Keratinocyte (primary cell): ENCODE measurements around the gene OPRD1. TPM values are rescaled to one million over a fixed set of nuclear protein-coding genes. Genes with fewer than 3 reads are reported as not detected.

Source experiments
- DNase-seq: peaks from one replicate; pipeline ENCODE4 v3.0.0-alpha.2; 2011; ENCODE audit warnings: low read depth, missing footprints, low spot score
- FAIRE-seq: peaks from 2 replicates; lab custom pipeline; 2011; peaks lifted over from hg19 to GRCh38; lab: Jason Lieb, UNC
- H2AFZ ChIP-seq: 2 replicates; pipeline ENCODE4 v1.6.0; 2012; ENCODE audit warnings: low read length, control low read depth, inconsistent platforms; ENCODE audit not compliant: control insufficient read depth
- H3K27ac ChIP-seq: 2 replicates; pipeline ENCODE4 v1.5.1; 2011; ENCODE audit warnings: low read length; ENCODE audit not compliant: control insufficient read depth, insufficient read depth
- H3K27me3 ChIP-seq: 3 replicates; pipeline ENCODE4 v1.6.0; 2011; ENCODE audit warnings: low read length; ENCODE audit not compliant: control insufficient read depth, insufficient read depth; ENCODE audit errors: extremely low read depth
- H3K36me3 ChIP-seq, 2 experiments: 2 replicates in 1 of 2; 3 replicates in 1 of 2; pipeline ENCODE4 v1.5.1; 2011; ENCODE audit warnings: low read length in 2 of 2, mild to moderate bottlenecking in 1 of 2; ENCODE audit not compliant: control insufficient read depth in 2 of 2, insufficient read depth in 2 of 2; ENCODE audit errors: extremely low read depth in 1 of 2
- H3K4me1 ChIP-seq: 3 replicates; pipeline ENCODE4 v1.5.1; 2011; ENCODE audit warnings: low read length; ENCODE audit not compliant: control insufficient read depth, insufficient read depth; ENCODE audit errors: extremely low read depth
- H3K4me2 ChIP-seq: 3 replicates; pipeline ENCODE4 v1.6.0; 2011; ENCODE audit warnings: low read depth, low read length; ENCODE audit not compliant: control insufficient read depth, insufficient read depth; ENCODE audit errors: extremely low read depth
- H3K4me3 ChIP-seq, 3 experiments: fragments of 200-600 bp in 1 of 3; sonication (generic) in 1 of 3; 2 replicates in 2 of 3; 3 replicates in 1 of 3; pipeline ENCODE4 v1.5.1; 2011 to 2016; ENCODE audit warnings: low read length in 3 of 3, mild to moderate bottlenecking in 3 of 3, control low read depth in 2 of 3, inconsistent platforms in 1 of 3, low read depth in 1 of 3, mixed read lengths in 1 of 3, mixed run types in 1 of 3, moderate library complexity in 1 of 3; ENCODE audit not compliant: control insufficient read depth in 2 of 3, insufficient read depth in 2 of 3; ENCODE audit errors: extremely low read depth in 1 of 3
- H3K79me2 ChIP-seq: 2 replicates; pipeline ENCODE4 v1.6.0; 2012; ENCODE audit warnings: low read length; ENCODE audit not compliant: control insufficient read depth, insufficient read depth
- H3K9ac ChIP-seq: 3 replicates; pipeline ENCODE4 v1.6.0; 2011; ENCODE audit warnings: low read length; ENCODE audit not compliant: control insufficient read depth, insufficient read depth; ENCODE audit errors: extremely low read depth
- H3K9me1 ChIP-seq: 3 replicates; pipeline ENCODE4 v1.6.0; 2011; ENCODE audit warnings: low read length; ENCODE audit not compliant: control insufficient read depth, insufficient read depth; ENCODE audit errors: extremely low read depth
- H3K9me3 ChIP-seq: 2 replicates; pipeline ENCODE4 v1.5.1; 2012; ENCODE audit warnings: low read depth, low read length; ENCODE audit not compliant: control insufficient read depth
- H4K20me1 ChIP-seq: 3 replicates; pipeline ENCODE4 v1.6.0; 2011; ENCODE audit warnings: low read length; ENCODE audit not compliant: control insufficient read depth, insufficient read depth; ENCODE audit errors: extremely low read depth
- CTCF ChIP-seq, 3 experiments: IDR thresholded peaks in 1 of 3; conservative IDR thresholded peaks in 1 of 3; optimal IDR thresholded peaks in 1 of 3; 2 replicates in 2 of 3; 3 replicates in 1 of 3; pipeline versions ENCODE3 to v1.5.1; 2011; ENCODE audit warnings: low read length in 3 of 3, mild to moderate bottlenecking in 3 of 3, moderate library complexity in 2 of 3, control low read depth in 1 of 3, inconsistent platforms in 1 of 3; ENCODE audit not compliant: insufficient read depth in 2 of 3; ENCODE audit errors: extremely low read depth in 1 of 3
- EZH2 ChIP-seq: IDR thresholded peaks from one replicate; pipeline ENCODE4 v1.6.1; 2012; ENCODE audit warnings: inconsistent platforms, mild to moderate bottlenecking, low read length, moderate library complexity
- dilution Hi-C: fragments of 300-500 bp; cut with MboI; formaldehyde crosslinking; loops from one replicate; pipeline ENCODE4 v1.7.0; 2020; ENCODE audit warnings: low sequenced_read_pairs; ENCODE audit not compliant: extremely low pct_ligation_motif_present
- polyA plus RNA-seq, 5 experiments: library from polyadenylated mRNA; depleted of rRNA in 3 of 5; stranded (reverse) in 3 of 5; stranded (forward) in 1 of 5; unstranded in 1 of 5; fragments of >200 nt; gene quantifications; 1 replicate in 1 of 5; 2 replicates in 3 of 5; 3 replicates in 1 of 5; pipeline versions ENCODE4 v1.2.1 to v1.2.3, GENCODE V29; 2011 to 2012; ENCODE audit warnings: missing spikeins in 2 of 5, low read depth in 1 of 5, low replicate concordance in 1 of 5

Gene OPRD1
- polyA plus RNA-seq, 1 donor (not counting 4 experiments of a cell fraction or from before 2014, with no cell fraction given): not detected

- Histone ChIP-seq H3K9ac (no peak overlapping the region), H3K27ac (no peak overlapping the region), H3K9me1 (no peaks in the 10 kb centered on the region), H4K20me1 (no peaks in the 10 kb centered on the region), H3K36me3 (no peaks in the 10 kb centered on the region), H3K4me2 (no peak overlapping the region), H3K4me3 (no peak overlapping the region), H3K9me3 (no peaks in the 10 kb centered on the region), H2AFZ (no peak overlapping the region), H3K79me2 (no peaks in the 10 kb centered on the region), H3K4me1 (no peaks in the 10 kb centered on the region), H3K27me3 (no peaks in the 10 kb centered on the region)
- FAIRE-seq (no peak), DNase-seq (no peak)
- dilution Hi-C loops: no loop called here
- TF ChIP-seq EZH2 (no peak), CTCF (optimal IDR thresholded peaks at IDR 0.05 in 1 of 3, IDR thresholded peaks at IDR 0.05 in 1 of 3, conservative IDR thresholded peaks at IDR 0.05 in 1 of 3; ENCODE audit: extremely low read depth in 1 of 3, insufficient read depth in 2 of 3, low read length in 3 of 3) (no peak)
Measured at GRCh38 chr1:28783363-28783762, 28.6 kb upstream of the OPRD1 start.

GRCh38 chr1:28789412-28789811 lies 22.6 kb upstream of the OPRD1 start:
- Histone ChIP-seq H3K4me3 (no peak overlapping the region), H3K9ac (no peak overlapping the region)
- dilution Hi-C loops: no loop called here

GRCh38 chr1:28789816-28790215 lies 22.2 kb upstream of the OPRD1 start:
- H3K4me1 ChIP-seq: no peaks in the 10 kb centered on the region
- H3K4me2 ChIP-seq: no peak overlapping the region
- H3K9ac ChIP-seq: no peak overlapping the region
- DNase-seq (no peak), FAIRE-seq (no peak)
- dilution Hi-C loops: loop anchor here (10.0 kb wide), 1 partner anchor 55 kb away; no protein-coding TSS in a partner anchor
- TF ChIP-seq CTCF (optimal IDR thresholded peaks at IDR 0.05 in 1 of 3, IDR thresholded peaks at IDR 0.05 in 1 of 3, conservative IDR thresholded peaks at IDR 0.05 in 1 of 3; ENCODE audit: extremely low read depth in 1 of 3, insufficient read depth in 2 of 3, low read length in 3 of 3) (no peak), EZH2 (no peak)
- no peak overlapping the region for H2AFZ ChIP-seq
- H3K79me2 ChIP-seq: no peaks in the 10 kb centered on the region
- H3K27ac ChIP-seq: no peak overlapping the region
- H3K4me3 ChIP-seq: no peak overlapping the region
- H3K9me1 ChIP-seq: no peaks in the 10 kb centered on the region
- H3K27me3 ChIP-seq: peaks cover 11% of the 10 kb centered on the region
- no peaks in the 10 kb centered on the region for H3K9me3 ChIP-seq
- H3K36me3 ChIP-seq: no peaks in the 10 kb centered on the region
- H4K20me1 ChIP-seq: no peaks in the 10 kb centered on the region

More at GRCh38 chr1:28789412-28789811, 22.6 kb upstream of the OPRD1 start:
- no peaks in the 10 kb centered on the region for H3K36me3 ChIP-seq
- DNase-seq (no peak), FAIRE-seq (no peak)
- no peaks in the 10 kb centered on the region for H3K9me1 ChIP-seq
- no peaks in the 10 kb centered on the region for H4K20me1 ChIP-seq
- no peak overlapping the region for H2AFZ ChIP-seq
- no peaks in the 10 kb centered on the region for H3K9me3 ChIP-seq
- H3K4me2 ChIP-seq: no peak overlapping the region
- no peak for TF ChIP-seq EZH2
- no peaks in the 10 kb centered on the region for H3K4me1 ChIP-seq
- peaks cover 11% of the 10 kb centered on the region for H3K27me3 ChIP-seq
- H3K27ac ChIP-seq: no peak overlapping the region
- no peaks in the 10 kb centered on the region for H3K79me2 ChIP-seq
